ENCODE measurements around the gene SLC25A19.

- TF ChIP-seq CUX1 (IDR thresholded peaks at IDR 0.05; ENCODE audit: insufficient replicate concordance, low read depth, low read length) = no peak
- no peak for TF ChIP-seq NFIC (IDR thresholded peaks at IDR 0.05; ENCODE audit: low read depth, low read length)
Measured at GRCh38 chr17:75288359-75288758, 874 bp downstream of the SLC25A19 start.

Data from GM12878 (cell line).